HepG2 (cell line): ENCODE data around the gene UNC5B. TPM values are rescaled to one million over a fixed set of nuclear protein-coding genes. Genes with fewer than 3 reads are reported as not detected.
A peak's percentile ranks its signal among the peaks of the same experiment; 100 is the strongest.

Experiments used
- BRCA1 ChIP-seq: sonication (generic); formaldehyde crosslinking; IDR thresholded peaks from 2 replicates; pipeline ENCODE4 v1.4.0; 2020; ENCODE audit warnings: missing genetic modification reagents
- ELF3 ChIP-seq: IDR thresholded peaks from 2 replicates; pipeline ENCODE4 v1.6.1; 2016; ENCODE audit warnings: missing genetic modification reagents, missing compliant biosample characterization
- FOXA1 ChIP-seq, 2 experiments: fragments of 450-650 bp in 1 of 2; sonication (generic) in 1 of 2; formaldehyde crosslinking in 1 of 2; IDR thresholded peaks; 2 replicates each; pipeline versions ENCODE4 v1.4.0 to v1.6.1; 2016 to 2020; ENCODE audit warnings: missing genetic modification reagents in 1 of 2
- KDM1A ChIP-seq: IDR thresholded peaks from 2 replicates; pipeline ENCODE4 v1.6.1; 2016; ENCODE audit warnings: missing compliant biosample characterization
- MIER2 ChIP-seq: IDR thresholded peaks from 2 replicates; pipeline ENCODE4 v1.6.1; 2016; ENCODE audit warnings: missing biosample characterization, missing genetic modification reagents
- NCOR1 ChIP-seq: fragments of 200-600 bp; sonication (generic); IDR thresholded peaks from 2 replicates; pipeline ENCODE4 v1.7.0; 2017; ENCODE audit warnings: antibody characterized with exemption, low read length, borderline replicate concordance
- NR1H2 ChIP-seq: sonication (generic); formaldehyde crosslinking; IDR thresholded peaks from 2 replicates; pipeline ENCODE4 v1.8.1; 2022; ENCODE audit warnings: low read depth, missing genetic modification reagents, borderline replicate concordance
- PAF1 ChIP-seq: IDR thresholded peaks from 2 replicates; pipeline ENCODE4 v1.6.1; 2016; ENCODE audit warnings: missing genetic modification reagents, missing compliant biosample characterization
- PATZ1 ChIP-seq: sonication (generic); formaldehyde crosslinking; IDR thresholded peaks from 2 replicates; pipeline ENCODE4 v1.4.0; 2020; ENCODE audit warnings: missing genetic modification reagents
- TP53 ChIP-seq: sonication (generic); formaldehyde crosslinking; conservative IDR thresholded peaks from 2 replicates; pipeline ENCODE4 v1.4.0; 2020; ENCODE audit warnings: missing genetic modification reagents
- ZBTB20 ChIP-seq: sonication (generic); formaldehyde crosslinking; IDR thresholded peaks from 2 replicates; pipeline ENCODE4 v1.8.1; 2023; ENCODE audit warnings: missing genetic modification reagents, low read depth, mild to moderate bottlenecking, borderline replicate concordance
- ZMYM2 ChIP-seq: sonication (generic); formaldehyde crosslinking; IDR thresholded peaks from 2 replicates; pipeline ENCODE4 v1.8.0; 2022; ENCODE audit warnings: mild to moderate bottlenecking, missing genetic modification reagents
- ZNF24 ChIP-seq: fragments of 450-650 bp; IDR thresholded peaks from 2 replicates; pipeline ENCODE4 v1.6.1; 2017; ENCODE audit warnings: antibody characterized with exemption, mild to moderate bottlenecking
- ZNF251 ChIP-seq: sonication (generic); formaldehyde crosslinking; IDR thresholded peaks from 2 replicates; pipeline ENCODE4 v1.9.0; 2021; ENCODE audit warnings: mild to moderate bottlenecking, missing genetic modification reagents
- ZNF280D ChIP-seq: sonication (generic); formaldehyde crosslinking; IDR thresholded peaks from 2 replicates; pipeline ENCODE4 v1.5.1; 2020; ENCODE audit warnings: mild to moderate bottlenecking, missing genetic modification reagents
- ZNF333 ChIP-seq: sonication (generic); formaldehyde crosslinking; IDR thresholded peaks from 2 replicates; pipeline ENCODE4 v1.4.0; 2020; ENCODE audit warnings: mild to moderate bottlenecking, missing genetic modification reagents, borderline replicate concordance
- ZNF530 ChIP-seq: sonication (generic); formaldehyde crosslinking; IDR thresholded peaks from 2 replicates; pipeline ENCODE4 v1.5.0; 2020; ENCODE audit warnings: low read depth, mild to moderate bottlenecking, missing genetic modification reagents
- ZNF576 ChIP-seq: sonication (generic); formaldehyde crosslinking; IDR thresholded peaks from 2 replicates; pipeline ENCODE4 v1.4.0; 2020; ENCODE audit warnings: mild to moderate bottlenecking, missing genetic modification reagents
- ZNF7 ChIP-seq: IDR thresholded peaks from 2 replicates; pipeline ENCODE4 v1.6.1; 2016; ENCODE audit warnings: missing biosample characterization, missing genetic modification reagents
- ZNF724P ChIP-seq: sonication (generic); formaldehyde crosslinking; IDR thresholded peaks from 2 replicates; pipeline ENCODE4 v1.8.0; 2022; ENCODE audit warnings: missing genetic modification reagents, borderline replicate concordance
- ZNF761 ChIP-seq: sonication (generic); formaldehyde crosslinking; conservative IDR thresholded peaks from 2 replicates; pipeline ENCODE4 v1.4.0; 2020; ENCODE audit warnings: mild to moderate bottlenecking, missing genetic modification reagents
- ZXDC ChIP-seq: sonication (generic); formaldehyde crosslinking; IDR thresholded peaks from 2 replicates; pipeline ENCODE4 v1.5.0; 2020; ENCODE audit warnings: mild to moderate bottlenecking, missing genetic modification reagents
- polyA plus RNA-seq, 8 experiments: library from polyadenylated mRNA; depleted of rRNA in 3 of 8; stranded (reverse) in 7 of 8; unstranded in 1 of 8; fragments of >200 nt; fragmentation: Illumina TruSeq in 4 of 8; extraction: Trizol in 4 of 8; gene quantifications; 2 replicates each; pipeline versions ENCODE4 v1.2.1 to v1.2.3, GENCODE V29; 2011 to 2016; ENCODE audit warnings: low read depth in 4 of 8, missing spikeins in 1 of 8, mixed read lengths in 1 of 8; ENCODE audit not compliant: insufficient read depth in 1 of 8
- total RNA-seq, 5 experiments: library from RNA; depleted of rRNA; stranded (reverse); fragments of >200 nt; fragmentation: Illumina TruSeq; extraction: Trizol; gene quantifications; 2 replicates each; pipeline ENCODE4 v1.2.3, GENCODE V29; 2016; ENCODE audit warnings: low read depth in 1 of 5

UNC5B gene
- total and polyA plus RNA-seq, 2 of the 13 experiments (the other 11 are each of a cell fraction or from before 2014, with no cell fraction given) = 0.07 TPM

GRCh38 chr10:71339796-71340589 lies 127.6 kb downstream of the UNC5B start (continued):
- peak; percentile 97 for TF ChIP-seq PATZ1 (CRISPR knock-in tag)
- no peak for TF ChIP-seq ZNF530 (CRISPR knock-in tag)
- no peak for TF ChIP-seq NR1H2 (CRISPR knock-in tag)
- TF ChIP-seq PAF1 = no peak
- no peak for TF ChIP-seq ZMYM2 (CRISPR knock-in tag)
- TF ChIP-seq BRCA1 = peak; percentile 73; the same call in 1 of the 2 replicates
- TF ChIP-seq MIER2 = peak; percentile 80
- peak; percentile 79; the same call in 1 of the 2 replicates for TF ChIP-seq ZXDC
- TF ChIP-seq ZBTB20 = peak; percentile 90; the same call in 1 of the 2 replicates
- no peak for TF ChIP-seq ZNF576
- TF ChIP-seq ELF3 (CRISPR knock-in tag) = peak; percentile 88
- TF ChIP-seq TP53 (CRISPR knock-in tag) = peak; percentile 47; the same call in 1 of the 2 replicates
- no peak; the same call in 1 of the 2 replicates for TF ChIP-seq ZNF7 (CRISPR knock-in tag)
- no peak for TF ChIP-seq ZNF333 (CRISPR knock-in tag)
- no peak for TF ChIP-seq ZNF724P (CRISPR knock-in tag)
- 0 out of 2 replicates have a peak, but pooled peaks have one; percentile 11 for TF ChIP-seq KDM1A
- peak; percentile 61; the same call in 1 of the 2 replicates for TF ChIP-seq ZNF280D (CRISPR knock-in tag)
- peak; percentile 87 for TF ChIP-seq FOXA1 (IDR thresholded peaks at IDR 0.05)
- TF ChIP-seq FOXA1 (CRISPR knock-in tag; IDR thresholded peaks at IDR 0.05) = peak; percentile 99
- TF ChIP-seq ZNF251 (CRISPR knock-in tag) = no peak
- peak; percentile 92 for TF ChIP-seq NCOR1
- 0 out of 2 replicates have a peak, but pooled peaks have one; percentile 50 for TF ChIP-seq ZNF24
- 0 out of 2 replicates have a peak, but pooled peaks have one; percentile 84 for TF ChIP-seq ZNF761 (CRISPR knock-in tag)
